GM23338 (cell line): ENCODE measurements around the gene CTAGE9. TPM values are rescaled to one million over a fixed set of nuclear protein-coding genes. Genes with fewer than 3 reads are reported as not detected.

ENCODE experiments used
- ATAC-seq: fragments of 200-7000 bp; cut with Tn5 transposase; 3 replicates; pipeline ENCODE4 v1.9.1; 2020
- DNase-seq: peaks from one replicate; pipeline ENCODE4 v3.0.0-alpha.2; 2015; ENCODE audit warnings: low spot score
- H2AFZ ChIP-seq: fragments of 200-600 bp; sonication (generic); 2 replicates; pipeline ENCODE4 v1.8.0; 2016; ENCODE audit warnings: antibody characterized with exemption, mild to moderate bottlenecking, moderate library complexity
- H3F3A ChIP-seq: fragments of 200-600 bp; sonication (generic); replicated peaks from 2 replicates; pipeline ENCODE4 v1.8.0; 2017; ENCODE audit warnings: antibody characterized with exemption, mixed run types, low read depth
- H3K27ac ChIP-seq: fragments of 200-600 bp; sonication (generic); 2 replicates; pipeline ENCODE4 v1.6.1; 2016; ENCODE audit warnings: low read depth
- H3K27me3 ChIP-seq: fragments of 200-600 bp; sonication (generic); 2 replicates; pipeline ENCODE4 v1.8.0; 2016; ENCODE audit warnings: mild to moderate bottlenecking, mixed run types, moderate library complexity; ENCODE audit not compliant: insufficient read depth
- H3K36me3 ChIP-seq: fragments of 200-600 bp; sonication (generic); 2 replicates; pipeline ENCODE4 v1.8.0; 2016; ENCODE audit warnings: mild to moderate bottlenecking; ENCODE audit not compliant: insufficient read depth
- H3K4me1 ChIP-seq: fragments of 200-600 bp; sonication (generic); 2 replicates; pipeline ENCODE4 v1.8.0; 2016; ENCODE audit warnings: mild to moderate bottlenecking, moderate library complexity; ENCODE audit not compliant: insufficient read depth
- H3K4me2 ChIP-seq: fragments of 200-600 bp; sonication (generic); 2 replicates; pipeline ENCODE4 v1.7.1; 2017; ENCODE audit warnings: mixed run types
- H3K4me3 ChIP-seq: fragments of 200-600 bp; sonication (generic); 2 replicates; pipeline ENCODE4 v1.6.1; 2016; ENCODE audit warnings: mixed run types
- H3K79me2 ChIP-seq: fragments of 200-600 bp; sonication (generic); replicated peaks from 2 replicates; pipeline ENCODE4 v1.8.0; 2017; ENCODE audit warnings: mild to moderate bottlenecking; ENCODE audit not compliant: insufficient read depth
- H3K9me2 ChIP-seq: fragments of 200-600 bp; sonication (generic); 2 replicates; pipeline ENCODE4 v1.8.0; 2017; ENCODE audit not compliant: insufficient read depth
- H4K20me1 ChIP-seq: fragments of 200-600 bp; sonication (generic); replicated peaks from 2 replicates; pipeline ENCODE4 v1.8.0; 2017; ENCODE audit warnings: mild to moderate bottlenecking; ENCODE audit not compliant: insufficient read depth
- H3K27ac Mint-ChIP-seq: 2 replicates; pipeline ENCODE4 v1.8.0; 2020; ENCODE audit warnings: inconsistent platforms, mild to moderate bottlenecking, moderate library complexity, mixed read lengths
- H3K27me3 Mint-ChIP-seq: 3 replicates; pipeline ENCODE4 v1.8.0; 2022; ENCODE audit warnings: low read depth, mild to moderate bottlenecking, moderate library complexity, mixed read lengths, inconsistent platforms; ENCODE audit not compliant: insufficient read depth, poor library complexity
- H3K36me3 Mint-ChIP-seq: 3 replicates; pipeline ENCODE4 v1.8.0; 2021; ENCODE audit warnings: low read depth, mild to moderate bottlenecking, inconsistent platforms, moderate library complexity, mixed read lengths
- H3K4me1 Mint-ChIP-seq: 3 replicates; pipeline ENCODE4 v1.8.0; 2020; ENCODE audit warnings: mild to moderate bottlenecking, inconsistent platforms, mixed read lengths
- H3K4me3 Mint-ChIP-seq: 3 replicates; pipeline ENCODE4 v1.8.0; 2021; ENCODE audit warnings: moderate library complexity, mild to moderate bottlenecking, inconsistent platforms, mixed read lengths
- H3K9me3 Mint-ChIP-seq: 3 replicates; pipeline ENCODE4 v1.8.0; 2020; ENCODE audit warnings: moderate library complexity, mild to moderate bottlenecking, inconsistent platforms, mixed read lengths
- CREB1 ChIP-seq: fragments of 250-450 bp; sonication (Bioruptor Pico); IDR thresholded peaks from 2 replicates; pipeline ENCODE4 v1.5.0; 2020; ENCODE audit warnings: low read depth, mild to moderate bottlenecking, moderate library complexity
- EZH2phosphoT487 ChIP-seq: fragments of 200-600 bp; sonication (generic); IDR thresholded peaks from one replicate; pipeline ENCODE4 v1.8.1; 2018; ENCODE audit warnings: antibody characterized with exemption; ENCODE audit not compliant: unreplicated experiment
- JUNB ChIP-seq: IDR thresholded peaks from one replicate; pipeline ENCODE4 v1.6.1; 2016; ENCODE audit warnings: antibody characterized with exemption; ENCODE audit not compliant: unreplicated experiment
- NANOG ChIP-seq: IDR thresholded peaks from 2 replicates; pipeline ENCODE4 v1.6.1; 2016; ENCODE audit warnings: antibody characterized with exemption, borderline replicate concordance
- POLR2AphosphoS5 ChIP-seq: IDR thresholded peaks from 2 replicates; pipeline ENCODE4 v1.6.1; 2016; ENCODE audit warnings: antibody characterized with exemption, low read depth
- STAT1 ChIP-seq: IDR thresholded peaks from one replicate; pipeline ENCODE4 v1.6.1; 2016; ENCODE audit warnings: antibody characterized with exemption; ENCODE audit not compliant: unreplicated experiment
- ZNF114 ChIP-seq: fragments of 250-450 bp; sonication (Bioruptor Pico); IDR thresholded peaks from 2 replicates; pipeline ENCODE4 v1.5.0; 2020; ENCODE audit warnings: mild to moderate bottlenecking, moderate library complexity
- polyA plus RNA-seq: library from polyadenylated mRNA; unstranded; fragments of >200 nt; fragmentation: Nextera tagmentation; extraction: Ambion mirVana; gene quantifications from 2 replicates; pipeline ENCODE4 v1.2.1, GENCODE V29; 2016
- total RNA-seq: library from RNA; depleted of rRNA; stranded (reverse); fragments of >200 nt; shearing (Covaris generic); gene quantifications from 2 replicates; pipeline ENCODE4 v1.2.3, GENCODE V29; 2014
- TF ChIP-seq, protein P1 (sequence below): IDR thresholded peaks from one replicate; pipeline ENCODE4 v1.6.1; 2018; ENCODE audit warnings: antibody characterized with exemption; ENCODE audit not compliant: unreplicated experiment
- TF ChIP-seq, protein P2 (sequence below), 2 experiments: fragments of 200-600 bp in 1 of 2; sonication (generic) in 1 of 2; conservative IDR thresholded peaks; 2 replicates each; pipeline versions ENCODE4 v1.5.1 to v1.6.1; 2016 to 2017; ENCODE audit warnings: antibody characterized with exemption in 2 of 2, low read depth in 2 of 2, mild to moderate bottlenecking in 2 of 2, moderate library complexity in 1 of 2
- TF ChIP-seq, protein P3 (sequence below): IDR thresholded peaks from 2 replicates; pipeline ENCODE4 v1.6.1; 2016; ENCODE audit warnings: antibody characterized with exemption

The CTAGE9 gene
- total and polyA plus RNA-seq, 2 experiments from 2014 or later, result 0.10 to 0.13 TPM

DNA sequence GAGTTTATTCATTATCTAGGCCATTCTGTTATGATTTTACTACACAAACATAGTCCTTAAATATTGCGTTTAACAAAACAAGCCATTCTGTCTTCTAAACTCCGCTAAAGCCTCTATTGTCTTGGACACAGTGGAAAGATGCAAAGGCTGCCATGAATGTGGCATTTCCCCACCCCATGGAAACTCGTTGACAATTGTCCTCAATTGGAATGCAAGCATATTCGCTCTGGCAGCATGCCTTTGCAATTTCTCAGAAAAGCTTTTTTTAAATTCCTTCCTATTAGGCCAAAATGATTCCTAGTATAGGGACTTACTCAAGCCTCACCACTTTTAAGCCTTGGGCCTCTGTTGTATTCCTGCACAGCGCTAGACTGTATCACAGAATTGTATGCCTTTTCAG, 32.4 kb downstream of the CTAGE9 start (continued):
- TF ChIP-seq EZH2phosphoT487 (no peak), NANOG (no peak), CREB1 (CRISPR knock-in tag) (no peak), POLR2AphosphoS5 (no peak)
- TF ChIP-seq, protein P1, sequence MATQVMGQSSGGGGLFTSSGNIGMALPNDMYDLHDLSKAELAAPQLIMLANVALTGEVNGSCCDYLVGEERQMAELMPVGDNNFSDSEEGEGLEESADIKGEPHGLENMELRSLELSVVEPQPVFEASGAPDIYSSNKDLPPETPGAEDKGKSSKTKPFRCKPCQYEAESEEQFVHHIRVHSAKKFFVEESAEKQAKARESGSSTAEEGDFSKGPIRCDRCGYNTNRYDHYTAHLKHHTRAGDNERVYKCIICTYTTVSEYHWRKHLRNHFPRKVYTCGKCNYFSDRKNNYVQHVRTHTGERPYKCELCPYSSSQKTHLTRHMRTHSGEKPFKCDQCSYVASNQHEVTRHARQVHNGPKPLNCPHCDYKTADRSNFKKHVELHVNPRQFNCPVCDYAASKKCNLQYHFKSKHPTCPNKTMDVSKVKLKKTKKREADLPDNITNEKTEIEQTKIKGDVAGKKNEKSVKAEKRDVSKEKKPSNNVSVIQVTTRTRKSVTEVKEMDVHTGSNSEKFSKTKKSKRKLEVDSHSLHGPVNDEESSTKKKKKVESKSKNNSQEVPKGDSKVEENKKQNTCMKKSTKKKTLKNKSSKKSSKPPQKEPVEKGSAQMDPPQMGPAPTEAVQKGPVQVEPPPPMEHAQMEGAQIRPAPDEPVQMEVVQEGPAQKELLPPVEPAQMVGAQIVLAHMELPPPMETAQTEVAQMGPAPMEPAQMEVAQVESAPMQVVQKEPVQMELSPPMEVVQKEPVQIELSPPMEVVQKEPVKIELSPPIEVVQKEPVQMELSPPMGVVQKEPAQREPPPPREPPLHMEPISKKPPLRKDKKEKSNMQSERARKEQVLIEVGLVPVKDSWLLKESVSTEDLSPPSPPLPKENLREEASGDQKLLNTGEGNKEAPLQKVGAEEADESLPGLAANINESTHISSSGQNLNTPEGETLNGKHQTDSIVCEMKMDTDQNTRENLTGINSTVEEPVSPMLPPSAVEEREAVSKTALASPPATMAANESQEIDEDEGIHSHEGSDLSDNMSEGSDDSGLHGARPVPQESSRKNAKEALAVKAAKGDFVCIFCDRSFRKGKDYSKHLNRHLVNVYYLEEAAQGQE, result no peak
- TF ChIP-seq, protein P2, sequence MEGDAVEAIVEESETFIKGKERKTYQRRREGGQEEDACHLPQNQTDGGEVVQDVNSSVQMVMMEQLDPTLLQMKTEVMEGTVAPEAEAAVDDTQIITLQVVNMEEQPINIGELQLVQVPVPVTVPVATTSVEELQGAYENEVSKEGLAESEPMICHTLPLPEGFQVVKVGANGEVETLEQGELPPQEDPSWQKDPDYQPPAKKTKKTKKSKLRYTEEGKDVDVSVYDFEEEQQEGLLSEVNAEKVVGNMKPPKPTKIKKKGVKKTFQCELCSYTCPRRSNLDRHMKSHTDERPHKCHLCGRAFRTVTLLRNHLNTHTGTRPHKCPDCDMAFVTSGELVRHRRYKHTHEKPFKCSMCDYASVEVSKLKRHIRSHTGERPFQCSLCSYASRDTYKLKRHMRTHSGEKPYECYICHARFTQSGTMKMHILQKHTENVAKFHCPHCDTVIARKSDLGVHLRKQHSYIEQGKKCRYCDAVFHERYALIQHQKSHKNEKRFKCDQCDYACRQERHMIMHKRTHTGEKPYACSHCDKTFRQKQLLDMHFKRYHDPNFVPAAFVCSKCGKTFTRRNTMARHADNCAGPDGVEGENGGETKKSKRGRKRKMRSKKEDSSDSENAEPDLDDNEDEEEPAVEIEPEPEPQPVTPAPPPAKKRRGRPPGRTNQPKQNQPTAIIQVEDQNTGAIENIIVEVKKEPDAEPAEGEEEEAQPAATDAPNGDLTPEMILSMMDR (conservative IDR thresholded peaks at IDR 0.05; ENCODE audit: low read depth in 2 of 2), result no peak

DNA sequence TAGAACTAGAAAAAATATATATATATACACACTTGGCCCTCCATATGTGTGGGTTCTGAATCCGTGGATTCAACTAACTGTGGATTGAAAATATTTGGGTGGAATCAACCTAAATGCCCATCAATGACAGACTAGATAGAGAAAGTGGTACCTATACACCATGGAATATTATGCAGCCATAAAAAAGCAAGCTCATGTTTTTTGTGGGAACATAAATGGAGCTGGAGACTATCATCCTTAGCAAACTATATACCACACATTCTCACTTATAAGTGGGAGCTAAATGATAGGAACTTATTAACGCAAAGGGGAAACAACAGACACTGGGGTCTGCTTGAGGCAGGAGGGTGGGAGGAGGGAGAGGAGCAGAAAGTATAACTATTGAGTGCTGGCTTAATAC, 37.6 kb downstream of the CTAGE9 start:
- H3F3A ChIP-seq, result no peaks in the 10 kb centered on the region
- H3K4me3 ChIP-seq, result no peak overlapping the region
- no peaks in the 10 kb centered on the region; the same call in 1 of the 2 replicates for H3K9me2 ChIP-seq
- peaks cover under 1% of the 10 kb centered on the region for H3K4me1 Mint-ChIP-seq
- no peaks in the 10 kb centered on the region for H3K79me2 ChIP-seq
- H2AFZ ChIP-seq, result no peak overlapping the region
- H3K27me3 Mint-ChIP-seq, result no peaks in the 10 kb centered on the region
- H3K36me3 ChIP-seq, result no peaks in the 10 kb centered on the region; the same call in 1 of the 2 replicates
- H3K27ac ChIP-seq, result no peak overlapping the region
- H3K27ac Mint-ChIP-seq, result no peak overlapping the region
- H3K36me3 Mint-ChIP-seq, result no peaks in the 10 kb centered on the region
- H3K4me2 ChIP-seq, result no peak overlapping the region
- no peaks in the 10 kb centered on the region; the same call in 2 of the 3 replicates for H3K9me3 Mint-ChIP-seq
- H3K4me1 ChIP-seq, result no peaks in the 10 kb centered on the region
- no peaks in the 10 kb centered on the region for H4K20me1 ChIP-seq
- no peak for ATAC-seq
- DNase-seq, result no peak
- no peak overlapping the region for H3K4me3 Mint-ChIP-seq
- H3K27me3 ChIP-seq, result no peaks in the 10 kb centered on the region
- no peak for TF ChIP-seq POLR2AphosphoS5
- no peak for TF ChIP-seq STAT1
- TF ChIP-seq, protein P3, sequence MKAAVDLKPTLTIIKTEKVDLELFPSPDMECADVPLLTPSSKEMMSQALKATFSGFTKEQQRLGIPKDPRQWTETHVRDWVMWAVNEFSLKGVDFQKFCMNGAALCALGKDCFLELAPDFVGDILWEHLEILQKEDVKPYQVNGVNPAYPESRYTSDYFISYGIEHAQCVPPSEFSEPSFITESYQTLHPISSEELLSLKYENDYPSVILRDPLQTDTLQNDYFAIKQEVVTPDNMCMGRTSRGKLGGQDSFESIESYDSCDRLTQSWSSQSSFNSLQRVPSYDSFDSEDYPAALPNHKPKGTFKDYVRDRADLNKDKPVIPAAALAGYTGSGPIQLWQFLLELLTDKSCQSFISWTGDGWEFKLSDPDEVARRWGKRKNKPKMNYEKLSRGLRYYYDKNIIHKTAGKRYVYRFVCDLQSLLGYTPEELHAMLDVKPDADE, result no peak
- no peak for TF ChIP-seq CREB1 (CRISPR knock-in tag)
- TF ChIP-seq JUNB, result no peak
- TF ChIP-seq, protein P2 (conservative IDR thresholded peaks at IDR 0.05; ENCODE audit: low read depth in 2 of 2), result no peak
- TF ChIP-seq, protein P1, result no peak
- no peak for TF ChIP-seq ZNF114
